WI38 (cell line): ENCODE data around the gene BSND.

Experiments
- H3K4me3 ChIP-seq: 2 replicates; pipeline ENCODE4 v1.5.1; 2011; ENCODE audit warnings: low read depth, mild to moderate bottlenecking, control low read depth, low read length
- CTCF ChIP-seq: IDR thresholded peaks from 2 replicates; pipeline ENCODE4 v1.5.1; 2012; ENCODE audit warnings: low read depth, mild to moderate bottlenecking, control low read depth, low read length

BSND gene

GRCh38 chr1:54998677-54999076, at the start of gene BSND:
BSND (plus strand) TSS chr1:54998933; CDS start chr1:54999187, 254 bp downstream.
- no peak within 1 kb of the TSS for H3K4me3 ChIP-seq

GRCh38 chr1:54949053-54949452, 49.7 kb upstream of the BSND start:
- TF ChIP-seq CTCF, result no peak
- H3K4me3 ChIP-seq, result no peak overlapping the region

More at GRCh38 chr1:54998677-54999076, at the start of gene BSND:
- no peak for TF ChIP-seq CTCF

GRCh38 chr1:54950006-54950368, 48.7 kb upstream of the BSND start:
- no peak overlapping the region for H3K4me3 ChIP-seq
- no peak for TF ChIP-seq CTCF

- H3K4me3 ChIP-seq, result 0 out of 2 replicates have a peak overlapping the region, but pooled peaks have one; percentile 8
- peak; percentile 47 for TF ChIP-seq CTCF
Observed at GRCh38 chr1:54950369-54951163, 48.2 kb upstream of the BSND start.

- H3K4me3 ChIP-seq, result no peak overlapping the region
- no peak for TF ChIP-seq CTCF
Observed at GRCh38 chr1:54951810-54952226, 46.9 kb upstream of the BSND start.

- TF ChIP-seq CTCF, result no peak
- no peak overlapping the region for H3K4me3 ChIP-seq
Observed at GRCh38 chr1:54952950-54953718, 45.6 kb upstream of the BSND start.

GRCh38 chr1:54953846-54954245, 44.9 kb upstream of the BSND start:
- no peak overlapping the region for H3K4me3 ChIP-seq
- no peak for TF ChIP-seq CTCF
